ENCODE results near the gene DNMBP.
"Not testable (repeated sequence)": the region's sequence is repeated elsewhere in the genome, so short reads cannot be mapped to it uniquely, and the experiment has no call there.

DNMBP gene

DNA sequence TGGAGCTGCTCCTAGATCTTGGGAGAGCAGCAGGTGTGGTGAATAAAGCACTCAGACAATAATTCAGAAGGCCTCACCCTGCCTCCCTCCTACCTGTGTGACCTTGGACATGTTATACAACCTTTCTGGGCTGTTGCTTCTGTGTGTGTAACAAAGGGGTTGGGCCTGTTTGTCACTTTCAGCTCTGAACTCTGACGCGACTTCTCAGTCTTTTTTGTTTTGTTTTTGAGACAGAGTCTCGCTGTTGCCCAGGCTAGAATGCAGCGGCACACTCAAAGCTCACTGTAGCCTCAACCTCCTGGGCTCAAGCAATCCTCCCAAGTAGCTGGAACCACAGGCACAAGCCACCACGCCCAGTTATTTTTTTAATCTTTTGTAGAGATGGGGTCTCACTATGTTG lies 89.3 kb downstream of the DNMBP start:
- no peak for DNase-seq (ENCODE audit: extremely low read depth in 1 of 2, low read depth in 1 of 2)

GRCh38 chr10:99917963-99918825 lies 91.6 kb downstream of the DNMBP start:
- DNase-seq (ENCODE audit: extremely low read depth in 1 of 2, low read depth in 1 of 2), result no peak

- DNase-seq (ENCODE audit: extremely low read depth in 1 of 2, low read depth in 1 of 2), result no peak
Observed at GRCh38 chr10:99916776-99917175, 93.0 kb downstream of the DNMBP start.

- DNase-seq (ENCODE audit: extremely low read depth in 1 of 2, low read depth in 1 of 2), result no peak
Observed at GRCh38 chr10:99915414-99915813, 94.3 kb downstream of the DNMBP start.

DNA sequence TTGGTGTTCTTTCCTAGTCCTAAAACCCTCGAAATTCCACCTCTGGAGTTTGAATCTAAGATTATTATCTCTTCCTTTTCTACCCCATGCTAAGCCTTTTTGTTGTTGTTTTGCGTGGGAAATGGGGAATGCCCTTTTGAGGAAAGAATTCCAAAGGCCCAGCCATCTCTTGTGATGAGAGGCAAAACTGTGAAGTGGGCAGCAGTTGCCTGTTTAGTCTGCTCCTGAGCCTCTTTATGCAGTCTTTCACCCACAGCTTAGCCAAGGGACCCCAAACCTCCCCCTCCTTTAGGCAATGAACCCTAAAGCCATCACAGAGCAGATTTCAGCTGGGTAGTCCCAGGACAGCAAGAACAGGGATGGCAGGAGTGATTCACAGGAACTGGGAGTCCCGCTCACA lies 95.5 kb downstream of the DNMBP start:
- DNase-seq (ENCODE audit: extremely low read depth in 1 of 2, low read depth in 1 of 2), result no peak

GRCh38 chr10:99913831-99914235 lies 95.9 kb downstream of the DNMBP start:
- no peak for DNase-seq (ENCODE audit: extremely low read depth in 1 of 2, low read depth in 1 of 2)

GRCh38 chr10:99912041-99912440 lies 97.7 kb downstream of the DNMBP start:
- no peak for DNase-seq (ENCODE audit: extremely low read depth in 1 of 2, low read depth in 1 of 2)

GRCh38 chr10:99908512-99908911 lies 101.2 kb downstream of the DNMBP start:
- DNase-seq (ENCODE audit: extremely low read depth in 1 of 2, low read depth in 1 of 2), result no peak

GRCh38 chr10:99906470-99906869 lies 103.3 kb downstream of the DNMBP start:
- no peak for DNase-seq (ENCODE audit: extremely low read depth in 1 of 2, low read depth in 1 of 2)

- no peak for DNase-seq (ENCODE audit: extremely low read depth in 1 of 2, low read depth in 1 of 2)
Observed at GRCh38 chr10:99905971-99906370, 103.8 kb downstream of the DNMBP start.

GRCh38 chr10:99895867-99896266 lies 113.9 kb downstream of the DNMBP start:
- DNase-seq (ENCODE audit: extremely low read depth in 1 of 2, low read depth in 1 of 2), result no peak

DNA sequence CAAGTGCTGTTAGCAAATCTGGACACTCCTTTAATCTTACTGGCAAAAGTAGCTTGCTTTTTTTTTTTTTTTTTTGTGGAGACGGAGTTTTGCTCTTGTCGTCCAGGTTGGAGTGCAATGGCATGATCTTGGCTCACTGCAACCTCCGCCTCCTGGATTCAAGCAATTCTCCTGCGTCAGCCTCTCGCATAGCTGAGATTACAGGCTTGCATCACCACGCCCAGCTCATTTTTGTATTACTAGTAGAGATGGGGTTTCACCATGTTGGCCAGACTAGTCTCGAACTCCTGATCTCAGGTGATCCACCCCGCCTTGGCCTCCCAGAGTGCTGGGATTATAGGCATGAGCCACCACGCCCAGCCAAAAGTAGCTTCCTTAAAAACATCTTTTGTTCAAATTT lies 114.7 kb downstream of the DNMBP start:
- DNase-seq (ENCODE audit: extremely low read depth in 1 of 2, low read depth in 1 of 2), result not testable (repeated sequence)

GRCh38 chr10:99894613-99895012 lies 115.1 kb downstream of the DNMBP start:
- no peak for DNase-seq (ENCODE audit: extremely low read depth in 1 of 2, low read depth in 1 of 2)

DNA sequence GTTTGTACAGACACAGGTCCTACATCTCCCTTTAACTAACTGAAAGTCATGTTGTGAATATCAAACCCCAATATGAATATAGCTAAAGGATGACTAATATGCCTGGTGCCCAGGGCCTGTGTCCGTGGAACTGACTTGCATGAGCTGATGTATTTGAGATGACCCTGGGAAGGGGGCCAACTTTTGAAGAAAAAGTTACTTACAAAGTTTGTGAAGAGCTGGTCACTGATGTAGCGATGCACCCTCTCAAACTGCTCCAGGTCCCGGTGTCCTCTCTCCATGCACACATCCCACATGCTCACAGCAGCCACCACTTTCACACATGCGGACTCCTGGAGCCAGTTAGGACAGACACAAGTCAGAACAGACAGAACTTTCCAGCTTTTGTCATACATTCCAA lies 121.1 kb downstream of the DNMBP start:
- DNase-seq (ENCODE audit: extremely low read depth in 1 of 2, low read depth in 1 of 2), result no peak

DNA sequence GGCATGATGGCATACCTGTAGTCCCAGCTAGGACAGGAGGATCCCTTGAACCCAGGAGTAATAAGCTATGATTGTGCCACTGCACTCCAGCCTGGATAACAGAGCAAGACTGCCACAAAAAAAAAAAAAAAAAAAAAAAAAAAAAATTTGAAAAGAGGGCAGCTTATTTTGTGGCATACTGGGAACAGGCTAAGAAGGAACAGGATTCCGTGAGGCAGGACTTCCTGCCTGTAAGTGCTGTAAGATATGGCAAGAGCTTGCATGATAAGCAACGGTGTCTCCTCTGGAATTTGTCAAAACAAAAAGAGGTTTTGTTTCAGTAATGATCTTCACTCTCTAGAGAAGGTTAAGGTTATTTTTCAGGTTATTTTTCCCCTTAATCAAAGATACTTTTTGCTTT lies 126.2 kb downstream of the DNMBP start:
- DNase-seq (ENCODE audit: extremely low read depth in 1 of 2, low read depth in 1 of 2), result no peak

GRCh38 chr10:99881371-99881770 lies 128.4 kb downstream of the DNMBP start:
- no peak for DNase-seq (ENCODE audit: extremely low read depth in 1 of 2, low read depth in 1 of 2)

DNA sequence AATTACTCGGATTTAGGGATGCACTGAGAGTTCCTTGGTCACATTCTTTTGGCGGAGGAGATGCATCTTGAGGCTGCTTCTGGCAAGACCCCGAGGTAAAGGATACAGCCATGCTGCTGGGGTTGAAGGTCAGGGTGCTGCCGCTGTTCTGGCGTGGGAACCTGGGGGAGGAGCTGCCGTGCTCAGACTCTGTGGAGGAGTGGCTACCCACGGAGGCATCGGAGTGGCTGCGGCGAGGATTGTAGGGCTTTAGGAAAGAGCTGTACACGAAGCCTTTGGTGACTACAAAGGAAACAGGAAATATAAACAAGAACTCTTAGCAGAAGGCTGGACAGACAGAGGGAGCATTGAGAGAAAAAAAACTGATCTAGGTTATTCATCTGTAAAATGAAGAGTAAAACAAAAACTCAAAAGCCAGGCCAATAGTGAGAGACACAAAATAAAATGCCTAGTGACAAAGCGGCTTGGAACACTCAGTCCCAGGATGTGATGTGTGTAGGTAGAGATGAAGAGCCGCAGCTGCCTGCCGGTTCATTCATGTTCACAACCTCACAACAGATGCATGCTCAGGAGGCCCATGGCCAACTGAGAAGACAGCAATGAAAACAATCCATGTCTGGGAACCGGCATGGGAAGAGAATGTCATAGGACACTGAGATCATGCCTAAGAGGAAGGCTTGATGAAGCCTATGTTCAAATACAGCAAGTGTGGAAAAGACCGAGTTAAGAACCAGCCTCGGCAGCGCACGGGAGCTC lies 129.5 kb downstream of the DNMBP start:
- DNase-seq (ENCODE audit: extremely low read depth in 1 of 2, low read depth in 1 of 2), result no peak

- no peak for DNase-seq (ENCODE audit: extremely low read depth in 1 of 2, low read depth in 1 of 2)
Observed at GRCh38 chr10:99875473-99875872, 134.3 kb downstream of the DNMBP start.

DNA sequence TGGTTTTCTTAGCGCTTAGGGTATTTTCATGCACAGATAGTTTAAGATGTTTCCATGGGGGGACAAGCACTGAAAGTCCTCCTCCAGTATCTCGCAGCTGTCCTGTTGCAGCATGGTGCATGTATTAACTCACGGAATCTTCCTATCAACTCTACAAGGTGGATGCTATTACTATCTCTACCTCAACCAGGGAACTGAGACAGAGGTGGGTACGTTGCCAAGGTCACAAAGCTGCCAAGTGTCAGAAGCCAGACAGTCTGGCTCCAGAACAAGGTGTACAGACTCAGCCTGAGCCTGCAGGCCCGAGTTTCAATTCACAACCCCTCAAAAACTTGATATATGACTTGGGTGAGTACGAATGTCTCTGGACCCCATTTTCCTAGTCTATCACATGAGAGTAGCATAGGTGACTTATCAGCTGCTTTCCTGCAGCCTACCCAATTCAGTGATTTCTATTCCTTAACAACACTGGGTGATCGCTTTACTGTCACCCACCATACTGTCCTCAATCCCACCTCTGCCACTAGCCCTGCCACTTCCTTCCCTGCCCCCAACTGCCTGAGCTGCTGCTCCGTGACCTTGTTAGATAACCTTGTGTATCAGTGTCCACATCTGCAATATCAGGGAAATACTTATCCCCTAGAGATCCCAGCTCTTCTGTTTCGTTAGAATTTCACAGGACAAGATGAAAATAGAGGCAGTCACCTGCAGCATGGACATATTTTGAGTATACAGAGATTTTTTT lies 135.2 kb downstream of the DNMBP start:
- no peak for DNase-seq (ENCODE audit: extremely low read depth in 1 of 2, low read depth in 1 of 2)

GRCh38 chr10:99873846-99874245 lies 135.9 kb downstream of the DNMBP start:
- DNase-seq (ENCODE audit: extremely low read depth in 1 of 2, low read depth in 1 of 2), result no peak

GRCh38 chr10:99872367-99873162 lies 137.2 kb downstream of the DNMBP start:
- no peak for DNase-seq (ENCODE audit: extremely low read depth in 1 of 2, low read depth in 1 of 2)
